WTC11 (cell line): Measurements from ENCODE around the gene ZBTB12. TPM values are rescaled to one million over a fixed set of nuclear protein-coding genes. Genes with fewer than 3 reads are reported as not detected.

Source experiments
- ATAC-seq: fragments of 200-7000 bp; cut with Tn5 transposase; 2 replicates; pipeline ENCODE4 v1.10.0; 2021; ENCODE audit warnings: mild to moderate bottlenecking, moderate library complexity
- CTCF ChIA-PET: fragments of 300-600 bp; sonication (Branson Sonifier 250); formaldehyde crosslinking; loops from one replicate; lab custom pipeline; 2021; ENCODE audit warnings: antibody characterized with exemption; lab: Charles Lee
- POLR2A ChIA-PET: fragments of 350-600 bp; sonication (Branson Sonifier 250); formaldehyde crosslinking; loops from one replicate; lab custom pipeline; 2021; ENCODE audit warnings: antibody characterized with exemption; lab: Charles Lee
- DNase-seq: peaks from one replicate; pipeline ENCODE4 v3.0.0; 2021; ENCODE audit warnings: low spot score
- H3K27ac Mint-ChIP-seq: 2 replicates; pipeline ENCODE4 v1.8.0; 2021; ENCODE audit warnings: mixed read lengths
- H3K27me3 Mint-ChIP-seq: 2 replicates; pipeline ENCODE4 v1.8.0; 2021; ENCODE audit warnings: low read depth, mild to moderate bottlenecking, moderate library complexity, mixed read lengths
- H3K36me3 Mint-ChIP-seq: 2 replicates; pipeline ENCODE4 v1.8.0; 2021; ENCODE audit warnings: mixed read lengths
- H3K4me1 Mint-ChIP-seq: 2 replicates; pipeline ENCODE4 v1.8.0; 2022; ENCODE audit warnings: mixed read lengths
- H3K4me3 Mint-ChIP-seq: 2 replicates; pipeline ENCODE4 v1.8.0; 2021; ENCODE audit warnings: mild to moderate bottlenecking, moderate library complexity, mixed read lengths
- H3K9me3 Mint-ChIP-seq: 2 replicates; pipeline ENCODE4 v1.8.0; 2021; ENCODE audit warnings: mixed read lengths
- CBFB ChIP-seq: sonication (generic); formaldehyde crosslinking; IDR thresholded peaks from 2 replicates; pipeline ENCODE4 v1.8.1; 2022; ENCODE audit warnings: mild to moderate bottlenecking, low read depth, missing genetic modification reagents
- CREB1 ChIP-seq: sonication (generic); formaldehyde crosslinking; IDR thresholded peaks from 2 replicates; pipeline ENCODE4 v1.8.0; 2023; ENCODE audit warnings: mild to moderate bottlenecking, missing genetic modification reagents
- ESRRA ChIP-seq: sonication (generic); formaldehyde crosslinking; IDR thresholded peaks from 2 replicates; pipeline ENCODE4 v1.8.1; 2022; ENCODE audit warnings: mild to moderate bottlenecking, missing genetic modification reagents, borderline replicate concordance
- JUN ChIP-seq: sonication (generic); formaldehyde crosslinking; IDR thresholded peaks from 2 replicates; pipeline ENCODE4 v1.8.0; 2023; ENCODE audit warnings: mild to moderate bottlenecking, missing genetic modification reagents
- NFATC4 ChIP-seq: fragments of 250-450 bp; sonication (Bioruptor Pico); IDR thresholded peaks from 2 replicates; pipeline ENCODE4 v1.9.0; 2021; ENCODE audit warnings: mild to moderate bottlenecking
- SP1 ChIP-seq: sonication (generic); formaldehyde crosslinking; conservative IDR thresholded peaks from 2 replicates; pipeline ENCODE4 v1.8.1; 2022; ENCODE audit warnings: missing genetic modification reagents
- ZBTB21 ChIP-seq: sonication (generic); formaldehyde crosslinking; IDR thresholded peaks from 2 replicates; pipeline ENCODE4 v1.8.1; 2023; ENCODE audit warnings: mild to moderate bottlenecking, missing genetic modification reagents, borderline replicate concordance
- ZNF416 ChIP-seq: fragments of 250-450 bp; sonication (Bioruptor Pico); IDR thresholded peaks from 2 replicates; pipeline ENCODE4 v1.9.0; 2021; ENCODE audit warnings: mild to moderate bottlenecking, inconsistent platforms
- total RNA-seq: library from RNA; stranded (reverse); gene quantifications from 3 replicates; pipeline ENCODE4 v1.2.3, GENCODE V29; 2021
- TF ChIP-seq, protein P1 (sequence below): fragments of 250-450 bp; sonication (Bioruptor Pico); IDR thresholded peaks from 2 replicates; pipeline ENCODE4 v1.9.0; 2021; ENCODE audit warnings: mild to moderate bottlenecking, borderline replicate concordance
- TF ChIP-seq, protein P2 (sequence below): sonication (generic); formaldehyde crosslinking; IDR thresholded peaks from 2 replicates; pipeline ENCODE4 v1.8.0; 2022; ENCODE audit warnings: mild to moderate bottlenecking, missing genetic modification reagents
- TF ChIP-seq, protein P3 (sequence below): sonication (generic); formaldehyde crosslinking; IDR thresholded peaks from 2 replicates; pipeline ENCODE4 v1.8.0; 2022; ENCODE audit warnings: mild to moderate bottlenecking, missing genetic modification reagents
- TF ChIP-seq, protein P4 (sequence below): sonication (generic); formaldehyde crosslinking; IDR thresholded peaks from 2 replicates; pipeline ENCODE4 v1.8.0; 2022; ENCODE audit warnings: mild to moderate bottlenecking, missing genetic modification reagents

Gene ZBTB12
- total RNA-seq, 1 experiment from 2014 or later: 24.0 TPM

DNA sequence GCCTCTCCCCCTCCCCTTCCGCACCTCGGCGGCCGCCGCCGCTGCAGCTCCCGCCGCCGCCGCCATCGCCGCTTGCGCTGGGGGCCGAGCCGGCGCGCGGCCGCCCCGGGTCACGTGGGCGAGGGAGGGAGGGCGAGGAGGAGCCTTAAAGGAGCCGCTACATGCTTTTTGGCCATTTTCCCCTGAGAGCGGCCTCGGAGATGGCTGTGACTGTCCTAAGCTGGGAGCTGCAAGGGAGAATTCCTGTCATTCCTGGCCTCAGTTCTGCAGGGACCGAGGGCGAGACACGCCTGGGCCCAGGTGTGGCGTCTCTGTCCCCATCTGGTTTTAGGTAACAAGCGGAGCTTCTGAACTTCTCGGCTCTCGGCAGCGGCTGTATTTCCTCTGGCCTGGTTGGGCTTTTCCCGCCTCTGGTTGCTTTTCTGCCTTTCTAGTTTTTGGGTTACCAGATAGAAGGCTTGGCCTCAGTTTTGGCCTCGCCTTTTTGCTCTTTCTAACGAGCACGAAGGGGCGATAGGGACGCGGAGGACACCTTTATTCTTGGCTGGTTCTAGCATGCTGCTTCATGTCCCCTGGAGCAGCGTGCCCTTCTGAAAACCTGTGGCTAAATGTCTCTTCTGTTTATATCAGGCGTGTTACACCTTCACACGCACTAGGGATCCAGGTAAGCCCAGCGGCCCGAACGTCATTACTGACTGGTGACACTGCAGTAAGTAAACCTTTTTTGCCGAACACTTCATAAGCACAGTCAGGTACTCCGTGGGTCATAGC is 4.1 kb downstream of the ZBTB12 start, which contains the start of gene EHMT2 (continued):
- TF ChIP-seq SP1 (CRISPR knock-in tag) (peak; percentile 72), CBFB (no peak), NFATC4 (CRISPR knock-in tag) (0 out of 2 replicates have a peak, but pooled peaks have one; percentile 3), ESRRA (CRISPR knock-in tag) (no peak), ZNF416 (CRISPR knock-in tag) (0 out of 2 replicates have a peak, but pooled peaks have one; percentile 3)
- TF ChIP-seq, protein P1, sequence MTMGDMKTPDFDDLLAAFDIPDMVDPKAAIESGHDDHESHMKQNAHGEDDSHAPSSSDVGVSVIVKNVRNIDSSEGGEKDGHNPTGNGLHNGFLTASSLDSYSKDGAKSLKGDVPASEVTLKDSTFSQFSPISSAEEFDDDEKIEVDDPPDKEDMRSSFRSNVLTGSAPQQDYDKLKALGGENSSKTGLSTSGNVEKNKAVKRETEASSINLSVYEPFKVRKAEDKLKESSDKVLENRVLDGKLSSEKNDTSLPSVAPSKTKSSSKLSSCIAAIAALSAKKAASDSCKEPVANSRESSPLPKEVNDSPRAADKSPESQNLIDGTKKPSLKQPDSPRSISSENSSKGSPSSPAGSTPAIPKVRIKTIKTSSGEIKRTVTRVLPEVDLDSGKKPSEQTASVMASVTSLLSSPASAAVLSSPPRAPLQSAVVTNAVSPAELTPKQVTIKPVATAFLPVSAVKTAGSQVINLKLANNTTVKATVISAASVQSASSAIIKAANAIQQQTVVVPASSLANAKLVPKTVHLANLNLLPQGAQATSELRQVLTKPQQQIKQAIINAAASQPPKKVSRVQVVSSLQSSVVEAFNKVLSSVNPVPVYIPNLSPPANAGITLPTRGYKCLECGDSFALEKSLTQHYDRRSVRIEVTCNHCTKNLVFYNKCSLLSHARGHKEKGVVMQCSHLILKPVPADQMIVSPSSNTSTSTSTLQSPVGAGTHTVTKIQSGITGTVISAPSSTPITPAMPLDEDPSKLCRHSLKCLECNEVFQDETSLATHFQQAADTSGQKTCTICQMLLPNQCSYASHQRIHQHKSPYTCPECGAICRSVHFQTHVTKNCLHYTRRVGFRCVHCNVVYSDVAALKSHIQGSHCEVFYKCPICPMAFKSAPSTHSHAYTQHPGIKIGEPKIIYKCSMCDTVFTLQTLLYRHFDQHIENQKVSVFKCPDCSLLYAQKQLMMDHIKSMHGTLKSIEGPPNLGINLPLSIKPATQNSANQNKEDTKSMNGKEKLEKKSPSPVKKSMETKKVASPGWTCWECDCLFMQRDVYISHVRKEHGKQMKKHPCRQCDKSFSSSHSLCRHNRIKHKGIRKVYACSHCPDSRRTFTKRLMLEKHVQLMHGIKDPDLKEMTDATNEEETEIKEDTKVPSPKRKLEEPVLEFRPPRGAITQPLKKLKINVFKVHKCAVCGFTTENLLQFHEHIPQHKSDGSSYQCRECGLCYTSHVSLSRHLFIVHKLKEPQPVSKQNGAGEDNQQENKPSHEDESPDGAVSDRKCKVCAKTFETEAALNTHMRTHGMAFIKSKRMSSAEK (CRISPR knock-in tag): 0 out of 2 replicates have a peak, but pooled peaks have one; percentile 26
- TF ChIP-seq, protein P2, sequence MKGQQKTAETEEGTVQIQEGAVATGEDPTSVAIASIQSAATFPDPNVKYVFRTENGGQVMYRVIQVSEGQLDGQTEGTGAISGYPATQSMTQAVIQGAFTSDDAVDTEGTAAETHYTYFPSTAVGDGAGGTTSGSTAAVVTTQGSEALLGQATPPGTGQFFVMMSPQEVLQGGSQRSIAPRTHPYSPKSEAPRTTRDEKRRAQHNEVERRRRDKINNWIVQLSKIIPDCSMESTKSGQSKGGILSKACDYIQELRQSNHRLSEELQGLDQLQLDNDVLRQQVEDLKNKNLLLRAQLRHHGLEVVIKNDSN (CRISPR knock-in tag): peak; percentile 93

DNA sequence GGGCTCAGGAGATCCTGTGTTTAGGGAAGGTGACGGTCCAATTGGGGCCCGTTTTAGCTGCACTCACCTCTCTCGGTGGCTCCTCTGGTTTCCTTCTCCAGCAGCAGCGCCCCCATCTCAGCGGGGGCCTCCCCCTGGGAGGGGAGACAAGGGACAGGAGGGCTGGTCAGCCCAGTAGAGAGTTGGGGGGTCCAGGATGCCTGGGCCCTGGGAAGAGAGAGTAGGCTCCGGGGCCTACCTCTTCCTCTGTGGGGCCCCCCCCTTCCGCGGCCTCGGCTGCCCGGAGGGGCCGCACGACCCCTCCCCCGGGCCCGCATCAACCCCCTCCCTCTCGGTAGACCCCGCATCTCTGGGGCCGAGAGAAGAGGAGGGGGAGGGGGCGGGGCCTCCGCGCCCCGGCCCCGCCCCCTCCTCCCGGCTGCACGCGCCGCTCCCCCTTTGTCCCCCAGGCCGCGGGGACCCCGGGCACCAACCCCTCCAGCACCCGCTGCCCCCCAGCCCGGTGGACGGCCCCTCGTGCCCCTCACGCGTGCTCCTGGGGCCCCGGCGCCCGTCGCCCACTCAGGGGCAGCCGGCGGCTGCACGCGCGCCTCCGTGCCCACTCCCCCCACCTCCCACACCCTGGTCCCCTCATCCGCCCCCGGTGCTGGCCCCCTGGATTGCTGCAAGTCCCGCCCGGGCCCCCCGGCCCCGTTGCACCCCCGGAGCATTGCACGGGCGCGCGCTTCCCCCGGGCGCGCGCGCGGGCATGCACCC is 4.9 kb downstream of the ZBTB12 start:
- Mint-ChIP-seq H3K4me3 (peak overlapping the region; percentile 77), H3K27ac (peak overlapping the region; percentile 85; the same call in 1 of the 2 replicates), H3K27me3 (no peaks in the 10 kb centered on the region), H3K36me3 (peaks cover 34% of the 10 kb centered on the region), H3K4me1 (peaks cover 15% of the 10 kb centered on the region), H3K9me3 (no peaks in the 10 kb centered on the region)
- ATAC-seq: peak; percentile 25
- ChIA-PET CTCF (interaction anchor here (1.0 to 2.6 kb wide), 11 partner anchors 8 to 298 kb away, joined by 4 to 22 read pairs (median 5); no protein-coding TSS in a partner anchor), POLR2A (interaction anchor here (0.6 to 2.1 kb wide), 4 partner anchors 10 to 960 kb away, joined by 3 to 6 read pairs (median 4); partner anchors contain the start of genes HSPA1B and NEU1)
- DNase-seq: no peak
- TF ChIP-seq JUN (CRISPR knock-in tag): no peak
- no peak for TF ChIP-seq ZBTB21 (CRISPR knock-in tag)

DNA sequence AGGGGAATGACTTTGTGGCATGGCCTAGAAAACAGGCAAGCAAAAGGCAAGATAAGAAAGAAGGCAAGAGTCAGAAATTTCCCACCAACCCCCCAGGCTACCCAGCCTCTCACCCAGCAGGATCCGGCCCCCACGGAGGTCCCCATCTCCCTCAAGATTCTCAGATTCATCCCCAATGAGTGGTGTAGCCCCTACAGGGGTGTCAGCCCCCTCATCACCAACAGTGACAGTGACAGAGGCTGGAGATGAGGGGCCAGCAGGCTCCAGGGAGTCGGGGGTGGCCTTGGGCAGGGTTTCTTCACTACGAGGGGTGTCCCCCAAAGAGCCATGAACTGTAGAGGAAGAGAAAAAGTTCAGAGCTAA is 5.4 kb downstream of the ZBTB12 start:
- ChIA-PET POLR2A (interaction anchor here (0.6 to 2.1 kb wide), 2 partner anchors 10 to 69 kb away, joined by 3 to 6 read pairs; partner anchors contain the start of gene HSPA1B), CTCF (interaction anchor here (2.6 kb wide), 1 partner anchor 56 kb away, joined by 21 read pairs; no protein-coding TSS in a partner anchor)
- H3K27me3 Mint-ChIP-seq: no peaks in the 10 kb centered on the region
- peaks cover 15% of the 10 kb centered on the region for H3K4me1 Mint-ChIP-seq
- no peaks in the 10 kb centered on the region for H3K9me3 Mint-ChIP-seq
- no peak for DNase-seq
- no peak for ATAC-seq
- peak overlapping the region; percentile 85 for H3K27ac Mint-ChIP-seq
- peaks cover 40% of the 10 kb centered on the region for H3K36me3 Mint-ChIP-seq
- peak overlapping the region; percentile 77 for H3K4me3 Mint-ChIP-seq
- TF ChIP-seq CREB1 (CRISPR knock-in tag) (no peak), JUN (CRISPR knock-in tag) (no peak)
- TF ChIP-seq, protein P3, sequence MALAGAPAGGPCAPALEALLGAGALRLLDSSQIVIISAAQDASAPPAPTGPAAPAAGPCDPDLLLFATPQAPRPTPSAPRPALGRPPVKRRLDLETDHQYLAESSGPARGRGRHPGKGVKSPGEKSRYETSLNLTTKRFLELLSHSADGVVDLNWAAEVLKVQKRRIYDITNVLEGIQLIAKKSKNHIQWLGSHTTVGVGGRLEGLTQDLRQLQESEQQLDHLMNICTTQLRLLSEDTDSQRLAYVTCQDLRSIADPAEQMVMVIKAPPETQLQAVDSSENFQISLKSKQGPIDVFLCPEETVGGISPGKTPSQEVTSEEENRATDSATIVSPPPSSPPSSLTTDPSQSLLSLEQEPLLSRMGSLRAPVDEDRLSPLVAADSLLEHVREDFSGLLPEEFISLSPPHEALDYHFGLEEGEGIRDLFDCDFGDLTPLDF: no peak
- TF ChIP-seq, protein P1 (CRISPR knock-in tag): no peak
- TF ChIP-seq, protein P4, sequence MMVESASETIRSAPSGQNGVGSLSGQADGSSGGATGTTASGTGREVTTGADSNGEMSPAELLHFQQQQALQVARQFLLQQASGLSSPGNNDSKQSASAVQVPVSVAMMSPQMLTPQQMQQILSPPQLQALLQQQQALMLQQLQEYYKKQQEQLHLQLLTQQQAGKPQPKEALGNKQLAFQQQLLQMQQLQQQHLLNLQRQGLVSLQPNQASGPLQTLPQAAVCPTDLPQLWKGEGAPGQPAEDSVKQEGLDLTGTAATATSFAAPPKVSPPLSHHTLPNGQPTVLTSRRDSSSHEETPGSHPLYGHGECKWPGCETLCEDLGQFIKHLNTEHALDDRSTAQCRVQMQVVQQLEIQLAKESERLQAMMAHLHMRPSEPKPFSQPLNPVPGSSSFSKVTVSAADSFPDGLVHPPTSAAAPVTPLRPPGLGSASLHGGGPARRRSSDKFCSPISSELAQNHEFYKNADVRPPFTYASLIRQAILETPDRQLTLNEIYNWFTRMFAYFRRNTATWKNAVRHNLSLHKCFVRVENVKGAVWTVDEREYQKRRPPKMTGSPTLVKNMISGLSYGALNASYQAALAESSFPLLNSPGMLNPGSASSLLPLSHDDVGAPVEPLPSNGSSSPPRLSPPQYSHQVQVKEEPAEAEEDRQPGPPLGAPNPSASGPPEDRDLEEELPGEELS (CRISPR knock-in tag): no peak
